Suprapubic skin (tissue), 4 donors: ENCODE results near the gene KLHDC7B. TPM values are rescaled to one million over a fixed set of nuclear protein-coding genes. Genes with fewer than 3 reads are reported as not detected.

Experiments
- DNase-seq, 2 donors: peaks; one replicate each; pipeline ENCODE4 v3.0.0-alpha.2; 2019; ENCODE audit warnings: low spot score in 2 of 2
- H3K27ac ChIP-seq: fragments of 200-600 bp; sonication (generic); one replicate; pipeline ENCODE4 v1.5.1; 2019
- H3K27me3 ChIP-seq: fragments of 200-600 bp; sonication (generic); one replicate; pipeline ENCODE4 v1.5.1; 2019
- H3K36me3 ChIP-seq: fragments of 200-600 bp; sonication (generic); one replicate; pipeline ENCODE4 v1.5.1; 2019
- H3K4me1 ChIP-seq: fragments of 200-600 bp; sonication (generic); one replicate; pipeline ENCODE4 v1.5.1; 2019
- H3K4me3 ChIP-seq: fragments of 200-600 bp; sonication (generic); one replicate; pipeline ENCODE4 v1.5.1; 2019; ENCODE audit warnings: mild to moderate bottlenecking
- H3K9me3 ChIP-seq: fragments of 200-600 bp; sonication (generic); one replicate; pipeline ENCODE4 v1.5.1; 2019
- EP300 ChIP-seq: sonication (generic); formaldehyde crosslinking; IDR thresholded peaks from one replicate; pipeline ENCODE4 v1.6.1; 2017; ENCODE audit warnings: antibody characterized with exemption
- POLR2A ChIP-seq, 2 donors: fragments of 450-650 bp; IDR thresholded peaks; one replicate each; pipeline ENCODE4 v1.6.1; 2017; ENCODE audit warnings: antibody characterized with exemption in 2 of 2, mild to moderate bottlenecking in 2 of 2, moderate library complexity in 2 of 2
- POLR2AphosphoS5 ChIP-seq, 3 donors: sonication (generic); formaldehyde crosslinking; IDR thresholded peaks; one replicate each; pipeline ENCODE4 v1.6.1; 2017; ENCODE audit warnings: antibody characterized with exemption in 3 of 3
- WGBS: methylation state at CpG from one replicate; pipeline ENCODE4 v1.1.5; 2018; 5-methylcytosine and 5-hydroxymethylcytosine counted together
- total RNA-seq, 4 donors: library from RNA; depleted of rRNA; stranded (reverse); fragments of >200 nt; gene quantifications; one replicate each; pipeline ENCODE4 v1.1.0, GENCODE V29; 2016
- TF ChIP-seq, protein P1 (sequence below), 2 donors: fragments of 200-600 bp in 1 of 2; fragments of 450-650 bp in 1 of 2; sonication (generic) in 1 of 2; IDR thresholded peaks; one replicate each; pipeline ENCODE4 v1.5.1; 2016 to 2019; ENCODE audit warnings: antibody characterized with exemption in 2 of 2, mild to moderate bottlenecking in 1 of 2, moderate library complexity in 1 of 2

KLHDC7B gene
- total RNA-seq, 4 donors from 2014 or later: 0.26 TPM; not detected in 3

DNA sequence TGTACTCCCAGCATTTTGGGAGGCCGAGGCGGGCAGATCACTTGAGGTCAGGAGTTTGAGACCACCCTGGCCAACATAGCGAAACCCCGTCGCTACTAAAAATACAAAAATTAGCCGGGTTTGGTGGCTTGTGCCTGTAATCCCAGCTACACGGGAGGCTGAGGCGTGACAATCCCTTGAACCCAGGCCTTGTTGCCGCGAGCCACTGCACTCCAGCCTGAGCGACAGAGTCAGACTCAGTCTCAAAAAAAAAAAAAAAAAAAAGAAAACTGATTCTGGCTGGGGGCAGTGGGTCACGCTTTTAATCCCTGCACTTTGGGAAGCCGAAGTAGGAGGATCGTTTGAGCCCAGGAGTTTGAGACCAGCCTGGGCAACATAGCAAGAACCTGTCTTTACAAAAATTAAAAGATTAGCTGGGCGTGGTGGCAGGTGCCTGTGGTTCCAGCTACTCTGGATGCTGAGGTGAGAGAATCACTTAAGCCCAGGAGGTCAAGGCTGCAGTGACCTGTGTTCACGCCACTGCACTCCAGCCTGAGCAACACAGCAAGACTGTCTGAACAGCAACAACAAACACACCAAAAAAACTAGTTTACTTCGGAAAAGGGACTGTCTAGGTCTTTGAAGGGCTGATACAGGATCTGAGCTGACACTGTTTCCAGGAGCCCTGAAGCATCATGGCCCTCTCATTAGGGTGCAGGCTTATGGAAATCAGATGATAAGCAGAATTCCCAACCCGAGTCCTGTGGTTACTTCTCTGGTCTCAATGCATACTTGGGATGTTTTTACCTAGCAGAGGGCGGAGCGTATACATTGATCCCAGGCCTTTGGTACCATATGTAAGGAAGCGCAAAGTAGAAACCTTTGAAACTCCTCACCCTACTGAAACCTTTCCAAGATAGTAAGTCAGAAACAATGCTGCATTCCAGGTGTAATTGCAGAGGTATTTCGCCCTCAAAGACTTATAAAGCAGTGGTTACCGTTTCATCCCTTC lies 38.7 kb downstream of the KLHDC7B start:
- DNase-seq: peak in 1 of 2 donors; percentile 54
- no peak overlapping the region for H3K27ac ChIP-seq
- TF ChIP-seq POLR2AphosphoS5 (IDR thresholded peaks at IDR 0.05) (no peak), POLR2A (IDR thresholded peaks at IDR 0.05) (no peak), EP300 (no peak)
- TF ChIP-seq, protein P1, sequence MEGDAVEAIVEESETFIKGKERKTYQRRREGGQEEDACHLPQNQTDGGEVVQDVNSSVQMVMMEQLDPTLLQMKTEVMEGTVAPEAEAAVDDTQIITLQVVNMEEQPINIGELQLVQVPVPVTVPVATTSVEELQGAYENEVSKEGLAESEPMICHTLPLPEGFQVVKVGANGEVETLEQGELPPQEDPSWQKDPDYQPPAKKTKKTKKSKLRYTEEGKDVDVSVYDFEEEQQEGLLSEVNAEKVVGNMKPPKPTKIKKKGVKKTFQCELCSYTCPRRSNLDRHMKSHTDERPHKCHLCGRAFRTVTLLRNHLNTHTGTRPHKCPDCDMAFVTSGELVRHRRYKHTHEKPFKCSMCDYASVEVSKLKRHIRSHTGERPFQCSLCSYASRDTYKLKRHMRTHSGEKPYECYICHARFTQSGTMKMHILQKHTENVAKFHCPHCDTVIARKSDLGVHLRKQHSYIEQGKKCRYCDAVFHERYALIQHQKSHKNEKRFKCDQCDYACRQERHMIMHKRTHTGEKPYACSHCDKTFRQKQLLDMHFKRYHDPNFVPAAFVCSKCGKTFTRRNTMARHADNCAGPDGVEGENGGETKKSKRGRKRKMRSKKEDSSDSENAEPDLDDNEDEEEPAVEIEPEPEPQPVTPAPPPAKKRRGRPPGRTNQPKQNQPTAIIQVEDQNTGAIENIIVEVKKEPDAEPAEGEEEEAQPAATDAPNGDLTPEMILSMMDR (IDR thresholded peaks at IDR 0.05): no peak
- no peak overlapping the region for H3K4me3 ChIP-seq
- peaks cover 21% of the 10 kb centered on the region for H3K4me1 ChIP-seq
- WGBS: 93% methylated on average over 23 of the region's 23 CpGs
- H3K9me3 ChIP-seq: no peaks in the 10 kb centered on the region
- H3K27me3 ChIP-seq: no peaks in the 10 kb centered on the region
- peaks cover 6% of the 10 kb centered on the region for H3K36me3 ChIP-seq

DNA sequence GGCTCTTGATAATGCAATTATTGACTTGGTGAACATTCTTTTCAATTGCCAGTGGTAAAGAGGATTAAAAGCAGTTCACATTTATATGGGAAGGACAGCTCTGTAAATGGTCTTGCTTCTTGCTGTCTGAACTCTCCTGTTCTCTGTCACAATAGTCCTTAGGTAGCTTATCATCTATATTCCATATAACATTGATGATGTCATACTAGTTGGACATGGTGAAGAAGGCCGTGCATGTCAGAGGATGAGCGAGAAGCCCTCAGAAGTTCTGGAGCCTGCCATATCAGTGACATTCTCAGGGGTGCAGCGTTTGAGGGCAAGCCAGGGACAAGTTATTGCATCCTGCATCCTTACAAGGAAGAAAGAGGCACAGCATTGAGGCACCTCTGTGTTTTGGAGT lies 39.5 kb downstream of the KLHDC7B start:
- 92% methylated on average over 3 of the region's 3 CpGs for WGBS

GRCh38 chr22:50585781-50586180 lies 40.1 kb downstream of the KLHDC7B start:
- Histone ChIP-seq H3K27me3 (no peaks in the 10 kb centered on the region), H3K9me3 (no peaks in the 10 kb centered on the region), H3K36me3 (no peaks in the 10 kb centered on the region), H3K4me3 (no peak overlapping the region), H3K4me1 (peaks cover 21% of the 10 kb centered on the region), H3K27ac (no peak overlapping the region)
- 89% methylated on average over 8 of the region's 8 CpGs for WGBS
- DNase-seq: peak in 1 of 2 donors; percentile 42
- TF ChIP-seq POLR2AphosphoS5 (IDR thresholded peaks at IDR 0.05): no peak
- TF ChIP-seq POLR2A (IDR thresholded peaks at IDR 0.05): no peak
- TF ChIP-seq, protein P1 (IDR thresholded peaks at IDR 0.05): no peak
- TF ChIP-seq EP300: no peak

More for the DNA sequence above, 39.5 kb downstream of the KLHDC7B start:
- no peak for TF ChIP-seq EP300
- TF ChIP-seq, protein P1 (IDR thresholded peaks at IDR 0.05): no peak
- no peak for TF ChIP-seq POLR2A (IDR thresholded peaks at IDR 0.05)
- TF ChIP-seq POLR2AphosphoS5 (IDR thresholded peaks at IDR 0.05): no peak
- H3K27me3 ChIP-seq: no peaks in the 10 kb centered on the region
- peak in 1 of 2 donors; percentile 14 for DNase-seq
- H3K4me3 ChIP-seq: no peak overlapping the region
- peaks cover under 1% of the 10 kb centered on the region for H3K36me3 ChIP-seq
- H3K27ac ChIP-seq: no peak overlapping the region
- peaks cover 21% of the 10 kb centered on the region for H3K4me1 ChIP-seq
- no peaks in the 10 kb centered on the region for H3K9me3 ChIP-seq

GRCh38 chr22:50586416-50586815 lies 40.7 kb downstream of the KLHDC7B start:
- no peaks in the 10 kb centered on the region for H3K27me3 ChIP-seq
- no peaks in the 10 kb centered on the region for H3K9me3 ChIP-seq
- DNase-seq: no peak
- H3K27ac ChIP-seq: no peak overlapping the region
- TF ChIP-seq, protein P1 (IDR thresholded peaks at IDR 0.05): no peak
- TF ChIP-seq POLR2A (IDR thresholded peaks at IDR 0.05) (no peak), POLR2AphosphoS5 (IDR thresholded peaks at IDR 0.05) (no peak), EP300 (no peak)
- WGBS: no CpG with 5 or more reads among the region's 5 CpGs
- peaks cover 18% of the 10 kb centered on the region for H3K4me1 ChIP-seq
- no peaks in the 10 kb centered on the region for H3K36me3 ChIP-seq
- no peak overlapping the region for H3K4me3 ChIP-seq

DNA sequence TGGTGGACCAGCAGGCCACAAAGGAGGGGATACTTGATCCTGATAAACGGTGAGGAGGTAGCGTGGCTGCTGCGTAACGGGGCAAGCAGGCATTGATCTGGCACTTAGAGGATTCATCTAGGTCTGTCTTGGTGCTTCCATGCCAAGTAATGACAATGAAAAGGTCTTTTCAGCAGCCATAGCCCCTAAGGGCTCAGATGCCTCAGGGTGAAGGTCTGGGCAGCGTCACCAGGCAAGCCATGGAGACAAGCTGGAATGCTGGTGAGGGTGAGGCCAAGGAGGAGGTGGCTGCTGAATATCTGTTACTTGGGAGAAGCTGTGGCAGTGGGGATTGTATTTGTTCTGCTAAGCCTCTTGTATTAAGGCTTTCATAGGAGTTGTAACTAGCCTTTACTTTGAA lies 41.7 kb downstream of the KLHDC7B start:
- Histone ChIP-seq H3K36me3 (no peaks in the 10 kb centered on the region), H3K27ac (no peak overlapping the region), H3K27me3 (no peaks in the 10 kb centered on the region), H3K4me1 (peaks cover 8% of the 10 kb centered on the region), H3K4me3 (no peak overlapping the region), H3K9me3 (no peaks in the 10 kb centered on the region)
- TF ChIP-seq POLR2AphosphoS5 (IDR thresholded peaks at IDR 0.05) (no peak), POLR2A (IDR thresholded peaks at IDR 0.05) (no peak), EP300 (no peak)
- TF ChIP-seq, protein P1 (IDR thresholded peaks at IDR 0.05): no peak
- no peak for DNase-seq
- whole genome bisulfite sequencing: 96% methylated on average over 5 of the region's 5 CpGs
